Spleen (tissue), 11 donors: Measurements from ENCODE around the gene G3BP1. TPM values are rescaled to one million over a fixed set of nuclear protein-coding genes. Genes with fewer than 3 reads are reported as not detected.

ENCODE experiments used
- DNase-seq: peaks from one replicate; pipeline ENCODE4 v3.0.0-alpha.2; 2020
- H3K27ac ChIP-seq, 8 donors: fragments of 200-600 bp; sonication (generic) in 7 of 8; 1 replicate in 4 of 8; 2 replicates in 4 of 8; pipeline versions ENCODE4 v1.5.0 to v1.8.0; 2016 to 2021; ENCODE audit warnings: inconsistent platforms in 4 of 8, mild to moderate bottlenecking in 4 of 8, moderate library complexity in 1 of 8
- H3K27me3 ChIP-seq, 7 donors: fragments of 200-600 bp; sonication (generic) in 6 of 7; replicated peaks in 1 of 7; 1 replicate in 4 of 7; 2 replicates in 3 of 7; pipeline versions ENCODE4 v1.5.0 to v1.8.0; 2016 to 2021; ENCODE audit warnings: inconsistent platforms in 3 of 7, mild to moderate bottlenecking in 1 of 7
- H3K36me3 ChIP-seq, 6 donors: fragments of 200-600 bp; sonication (generic) in 5 of 6; 1 replicate in 4 of 6; 2 replicates in 2 of 6; pipeline versions ENCODE4 v1.5.0 to v1.8.0; 2016 to 2021; ENCODE audit warnings: inconsistent platforms in 2 of 6
- H3K4me1 ChIP-seq, 6 donors: fragments of 200-600 bp; sonication (generic) in 5 of 6; 1 replicate in 3 of 6; 2 replicates in 3 of 6; pipeline versions ENCODE4 v1.5.0 to v1.8.0; 2016 to 2021; ENCODE audit warnings: inconsistent platforms in 3 of 6
- H3K4me3 ChIP-seq, 8 donors: fragments of 200-600 bp; sonication (generic) in 7 of 8; 1 replicate in 4 of 8; 2 replicates in 4 of 8; pipeline versions ENCODE4 v1.5.0 to v1.8.0; 2016 to 2021; ENCODE audit warnings: inconsistent platforms in 4 of 8, mild to moderate bottlenecking in 4 of 8, moderate library complexity in 2 of 8
- H3K9me3 ChIP-seq, 8 donors: fragments of 200-600 bp; sonication (generic) in 7 of 8; 1 replicate in 4 of 8; 2 replicates in 4 of 8; pipeline versions ENCODE4 v1.5.0 to v1.8.0; 2016 to 2021; ENCODE audit warnings: inconsistent platforms in 4 of 8
- POLR2A ChIP-seq, 3 donors: fragments of 450-650 bp; IDR thresholded peaks; one replicate each; pipeline ENCODE4 v1.5.1; 2017; ENCODE audit warnings: antibody characterized with exemption in 3 of 3, mild to moderate bottlenecking in 1 of 3
- POLR2AphosphoS5 ChIP-seq, 3 donors: sonication (generic); formaldehyde crosslinking; IDR thresholded peaks; one replicate each; pipeline ENCODE4 v1.5.1; 2017; ENCODE audit warnings: antibody characterized with exemption in 3 of 3
- WGBS, 5 donors: extraction: QIAGEN DNeasy Blood & Tissue Kit in 3 of 5; methylation state at CpG; one replicate each; pipeline versions ENCODE4 v1.1.5 to v1.1.7; 2013 to 2018; 5-methylcytosine and 5-hydroxymethylcytosine counted together
- intact Hi-C: fragments of 100-400 bp; cut with DNase I; formaldehyde crosslinking; loops from one replicate; pipeline ENCODE4 v1.15.0; 2023; ENCODE audit warnings: low total_unique reads
- polyA plus RNA-seq, 3 donors: library from polyadenylated mRNA; stranded (reverse); fragments of 200-250 nt; gene quantifications; one replicate each; pipeline ENCODE4 v1.2.1, GENCODE V29; 2013
- total RNA-seq, 7 donors: library from RNA; depleted of rRNA in 3 of 7; stranded (reverse); fragments of >200 nt in 3 of 7; fragmentation: NEBNext Ultra II Directional in 4 of 7; extraction: Animal tissue kit (Norgen Biotek cat#: 25700) in 4 of 7; gene quantifications; one replicate each; pipeline versions ENCODE4 v1.1.0 to v1.2.1, GENCODE V29; 2016 to 2021
- TF ChIP-seq, protein P1 (sequence below), 11 experiments: fragments of 200-600 bp in 7 of 11; fragments of 450-650 bp in 4 of 11; sonication (generic) in 4 of 11; IDR thresholded peaks in 8 of 11; conservative IDR thresholded peaks in 3 of 11; 1 replicate in 7 of 11; 2 replicates in 4 of 11; pipeline versions ENCODE4 v1.4.0 to v1.8.0; 2016 to 2021; ENCODE audit warnings: antibody characterized with exemption in 11 of 11, inconsistent platforms in 4 of 11, mild to moderate bottlenecking in 1 of 11
- donor health status: healthy with polysubstance abuse.
- donor health status: DM: no; HTN: no; CAD: no; lungs with moderate emphysema.
- donor health status: DM: no; HTN: no; CAD: no.
- donor health status: Bipolar disorder and iron deficiency.
- donor health status: healthy.
- donor health status: DM: no; HTN: no; CAD: no.
- donor health status: DM: yes; HTN: yes; CAD: no.

The G3BP1 gene
- total and polyA plus RNA-seq, 10 donors, result 16.1 to 167 (median 151) TPM

DNA sequence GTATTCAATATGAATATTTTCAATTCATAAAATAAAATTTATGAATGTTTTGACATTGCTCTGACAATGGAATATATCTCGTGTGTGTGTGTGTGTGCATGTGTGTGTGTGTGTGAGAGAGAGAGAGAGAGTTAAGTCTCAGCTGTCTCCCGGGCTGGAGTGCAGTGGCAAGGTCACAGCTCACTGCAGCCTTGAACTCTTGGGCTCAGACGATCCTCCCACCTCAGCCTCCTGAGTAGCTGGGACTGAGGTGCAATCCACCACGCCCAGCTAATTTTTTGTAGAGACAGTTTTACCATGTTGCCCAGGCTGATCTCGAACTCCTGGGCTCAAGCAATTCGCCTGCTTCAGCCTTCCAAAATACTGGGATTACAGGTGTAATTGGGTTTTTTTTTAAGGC, 16.1 kb downstream of the G3BP1 start:
- Histone ChIP-seq H3K4me1 (peaks cover 18 to 49% (median 29%) of the 10 kb centered on the region in 6 donors), H3K36me3 (peaks cover 0 to 68% (median 54%) of the 10 kb centered on the region in 6 donors), H3K27ac (no peak overlapping the region), H3K4me3 (no peak overlapping the region), H3K9me3 (no peaks in the 10 kb centered on the region), H3K27me3 (no peaks in the 10 kb centered on the region)
- DNase-seq, result no peak
- TF ChIP-seq POLR2AphosphoS5 (IDR thresholded peaks at IDR 0.05) (no peak), POLR2A (IDR thresholded peaks at IDR 0.05) (no peak)
- 80 to 89% (median 84%) methylated on average over 6 of the region's 6 CpGs for WGBS, 5 donors
- intact Hi-C loops, result no loop called here

DNA sequence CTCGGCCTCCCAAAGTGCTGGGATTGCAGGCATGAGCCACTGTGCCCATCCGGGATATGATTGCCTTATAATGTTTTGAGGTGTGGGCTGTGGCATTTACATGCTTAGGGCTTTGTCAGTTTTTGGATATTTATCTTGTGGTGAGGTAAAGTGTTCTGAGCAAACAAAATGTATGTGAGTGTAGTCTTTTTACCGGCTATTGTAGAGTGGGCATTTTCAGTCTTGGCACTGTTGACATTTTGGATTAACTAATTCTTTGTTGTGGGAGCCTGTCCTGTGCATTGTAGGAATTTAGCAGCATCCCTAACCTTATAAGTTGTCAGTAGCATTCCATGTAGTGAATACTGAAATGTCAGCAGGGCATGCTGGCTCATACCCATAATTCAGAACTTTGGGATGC, 21.6 kb downstream of the G3BP1 start:
- Histone ChIP-seq H3K27me3 (no peaks in the 10 kb centered on the region), H3K9me3 (no peaks in the 10 kb centered on the region), H3K27ac (no peak overlapping the region), H3K36me3 (peaks cover 2 to 100% (median 90%) of the 10 kb centered on the region in 6 donors), H3K4me3 (no peak overlapping the region), H3K4me1 (peaks cover 0 to 3% (median 0%) of the 10 kb centered on the region in 6 donors)
- WGBS, 5 donors, result 94 to 100% (median 97%) methylated on average over 3 of the region's 3 CpGs
- intact Hi-C loops, result no loop called here
- TF ChIP-seq POLR2A (IDR thresholded peaks at IDR 0.05) (no peak), POLR2AphosphoS5 (IDR thresholded peaks at IDR 0.05) (no peak)
- TF ChIP-seq, protein P1, sequence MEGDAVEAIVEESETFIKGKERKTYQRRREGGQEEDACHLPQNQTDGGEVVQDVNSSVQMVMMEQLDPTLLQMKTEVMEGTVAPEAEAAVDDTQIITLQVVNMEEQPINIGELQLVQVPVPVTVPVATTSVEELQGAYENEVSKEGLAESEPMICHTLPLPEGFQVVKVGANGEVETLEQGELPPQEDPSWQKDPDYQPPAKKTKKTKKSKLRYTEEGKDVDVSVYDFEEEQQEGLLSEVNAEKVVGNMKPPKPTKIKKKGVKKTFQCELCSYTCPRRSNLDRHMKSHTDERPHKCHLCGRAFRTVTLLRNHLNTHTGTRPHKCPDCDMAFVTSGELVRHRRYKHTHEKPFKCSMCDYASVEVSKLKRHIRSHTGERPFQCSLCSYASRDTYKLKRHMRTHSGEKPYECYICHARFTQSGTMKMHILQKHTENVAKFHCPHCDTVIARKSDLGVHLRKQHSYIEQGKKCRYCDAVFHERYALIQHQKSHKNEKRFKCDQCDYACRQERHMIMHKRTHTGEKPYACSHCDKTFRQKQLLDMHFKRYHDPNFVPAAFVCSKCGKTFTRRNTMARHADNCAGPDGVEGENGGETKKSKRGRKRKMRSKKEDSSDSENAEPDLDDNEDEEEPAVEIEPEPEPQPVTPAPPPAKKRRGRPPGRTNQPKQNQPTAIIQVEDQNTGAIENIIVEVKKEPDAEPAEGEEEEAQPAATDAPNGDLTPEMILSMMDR (IDR thresholded peaks at IDR 0.05 in 8 of 11, conservative IDR thresholded peaks at IDR 0.05 in 3 of 11), result no peak
- no peak for DNase-seq

DNA sequence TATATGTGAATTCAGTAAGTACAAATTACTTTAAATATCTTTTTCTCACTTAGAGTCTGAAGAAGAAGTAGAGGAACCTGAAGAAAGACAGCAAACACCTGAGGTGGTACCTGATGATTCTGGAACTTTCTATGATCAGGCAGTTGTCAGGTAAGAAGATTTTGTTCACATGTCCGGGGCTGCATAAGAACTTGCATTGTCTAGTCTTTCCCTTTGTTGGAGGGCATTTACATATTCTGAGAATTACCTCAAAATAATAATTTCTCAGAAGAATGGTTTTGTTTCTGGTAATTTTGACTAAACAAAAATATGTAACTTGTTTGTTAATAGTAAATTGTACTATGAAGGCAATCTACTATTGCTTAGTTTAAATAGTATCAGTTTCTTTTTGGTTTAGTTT, 23.7 kb downstream of the G3BP1 start:
- intact Hi-C loops, result no loop called here
- Histone ChIP-seq H3K4me1 (peaks cover 0 to 11% (median 0%) of the 10 kb centered on the region in 6 donors), H3K27ac (no peak overlapping the region), H3K9me3 (no peaks in the 10 kb centered on the region), H3K4me3 (no peak overlapping the region), H3K27me3 (no peaks in the 10 kb centered on the region), H3K36me3 (peaks cover 6 to 100% (median 95%) of the 10 kb centered on the region in 6 donors)
- TF ChIP-seq, protein P1 (IDR thresholded peaks at IDR 0.05 in 8 of 11, conservative IDR thresholded peaks at IDR 0.05 in 3 of 11), result no peak
- TF ChIP-seq POLR2AphosphoS5 (IDR thresholded peaks at IDR 0.05), result no peak
- no peak for TF ChIP-seq POLR2A (IDR thresholded peaks at IDR 0.05)
- no peak for DNase-seq
- 86 to 95% (median 91%) methylated on average over 1 of the region's 1 CpG for WGBS, 5 donors

DNA sequence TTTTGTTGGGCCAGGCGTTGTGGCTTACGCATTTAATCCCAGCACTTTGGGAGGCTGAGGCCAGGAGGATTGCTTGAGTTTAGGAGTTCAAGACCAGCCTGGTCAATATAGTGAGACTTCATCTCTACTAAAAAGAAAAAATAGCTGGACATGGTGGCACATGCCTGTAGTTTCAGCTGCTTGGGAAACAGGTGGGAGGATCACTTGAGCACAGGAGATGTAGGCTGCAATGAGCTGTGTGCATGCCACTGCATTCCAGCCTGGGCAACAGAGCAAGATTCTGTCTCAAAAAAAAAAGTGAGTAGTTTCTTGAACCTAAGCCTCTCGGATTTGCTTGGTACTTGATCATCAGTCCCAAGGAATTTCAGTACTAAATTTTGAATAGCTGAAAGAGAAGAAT, 26.9 kb downstream of the G3BP1 start:
- intact Hi-C loops, result no loop called here
- no peak for DNase-seq
- WGBS, 5 donors, result 90 to 95% (median 94%) methylated on average over 3 of the region's 3 CpGs

More for the DNA sequence above, 26.9 kb downstream of the G3BP1 start:
- no peak overlapping the region for H3K27ac ChIP-seq
- peaks cover 6 to 100% (median 96%) of the 10 kb centered on the region in 6 donors for H3K36me3 ChIP-seq
- TF ChIP-seq, protein P1 (IDR thresholded peaks at IDR 0.05 in 8 of 11, conservative IDR thresholded peaks at IDR 0.05 in 3 of 11), result no peak
- TF ChIP-seq POLR2AphosphoS5 (IDR thresholded peaks at IDR 0.05), result no peak
- TF ChIP-seq POLR2A (IDR thresholded peaks at IDR 0.05), result no peak
- no peaks in the 10 kb centered on the region for H3K9me3 ChIP-seq
- no peaks in the 10 kb centered on the region for H3K27me3 ChIP-seq
- peaks cover 0 to 21% (median 0%) of the 10 kb centered on the region in 6 donors for H3K4me1 ChIP-seq
- no peak overlapping the region for H3K4me3 ChIP-seq
